H1 (cell line): ENCODE data around the gene ARHGAP4. TPM values are rescaled to one million over a fixed set of nuclear protein-coding genes. Genes with fewer than 3 reads are reported as not detected.

ENCODE experiments used
- CHD7 ChIP-seq: fragments of 300-600 bp; sonication (generic); IDR thresholded peaks from 2 replicates; pipeline ENCODE4 v1.7.1; 2012; ENCODE audit warnings: low read length, moderate library complexity, mild to moderate bottlenecking, inconsistent platforms; ENCODE audit not compliant: insufficient replicate concordance
- EZH2 ChIP-seq: fragments of 200-600 bp; sonication (generic); IDR thresholded peaks from 2 replicates; pipeline ENCODE4 v1.7.1; 2012; ENCODE audit warnings: low read depth, mild to moderate bottlenecking, moderate library complexity, low read length, inconsistent platforms; ENCODE audit not compliant: severe bottlenecking
- JUND ChIP-seq: IDR thresholded peaks from 2 replicates; pipeline ENCODE4 v1.6.1; 2011; ENCODE audit warnings: mild to moderate bottlenecking, improper control_type of control experiment, low read length
- polyA plus RNA-seq, 7 experiments: library from polyadenylated mRNA; depleted of rRNA in 3 of 7; stranded (reverse) in 5 of 7; unstranded in 2 of 7; fragments of >200 nt in 5 of 7; fragments of 200-250 nt in 2 of 7; gene quantifications; 1 replicate in 5 of 7; 2 replicates in 1 of 7; 4 replicates in 1 of 7; pipeline versions ENCODE4 v1.2.1 to v1.2.3, GENCODE V29; 2011 to 2013; ENCODE audit warnings: missing spikeins in 2 of 7, mixed read lengths in 2 of 7
- total RNA-seq: library from RNA; stranded (reverse); fragmentation: NEBNext Ultra II Directional; extraction: Animal tissue kit (Norgen Biotek cat#: 25700); gene quantifications from 2 replicates; pipeline ENCODE4 v1.2.1, GENCODE V29; 2021

The ARHGAP4 gene
- total and polyA plus RNA-seq, 2 of the 8 experiments (the other 6 are each of a cell fraction or from before 2014, with no cell fraction given) = 23.9 to 26.0 TPM

- no peak for TF ChIP-seq CHD7
- TF ChIP-seq EZH2 = no peak
- TF ChIP-seq JUND = no peak
- TF ChIP-seq, all 59 proteins: peak for 0
Measured at GRCh38 chrX:153874366-153875125, 51.5 kb downstream of the ARHGAP4 start (continued).
